ENCODE data around the gene MIF.
"Not testable (repeated sequence)": the region's sequence is repeated elsewhere in the genome, so short reads cannot be mapped to it uniquely, and the experiment has no call there.

MIF gene

DNA sequence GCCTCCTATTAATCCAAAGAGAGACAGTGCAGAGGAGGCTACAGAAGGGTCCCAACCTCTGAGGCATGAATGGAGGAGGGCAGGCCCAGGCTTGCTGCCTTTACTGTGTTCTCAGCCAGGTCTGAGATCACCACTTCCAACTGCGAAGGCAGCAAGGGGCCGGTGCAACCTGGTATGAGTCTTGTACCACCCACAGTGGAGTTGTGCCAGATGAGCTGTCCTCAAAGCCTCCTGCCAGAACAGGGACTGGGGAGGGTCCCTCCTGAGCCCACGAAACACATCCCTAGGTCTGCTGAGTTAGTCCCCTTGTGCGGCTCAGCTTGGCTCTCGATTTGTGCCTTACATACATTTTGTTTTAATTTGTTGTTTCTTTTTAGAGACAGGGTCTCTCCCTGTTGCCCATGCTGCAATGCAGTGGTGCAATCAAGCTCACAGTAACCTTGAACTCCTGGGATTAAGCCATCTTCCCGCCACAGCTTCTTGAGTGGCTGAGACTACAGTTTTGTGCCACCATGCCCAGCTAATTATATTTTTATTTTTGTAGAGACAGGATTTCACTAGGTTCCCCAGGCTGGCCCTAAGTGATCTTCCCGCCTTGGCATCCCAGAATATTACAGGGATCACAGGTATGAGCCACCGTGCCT lies 9.3 kb downstream of the MIF start:
- DNase-seq (ENCODE audit: low spot score) = no peak

DNA sequence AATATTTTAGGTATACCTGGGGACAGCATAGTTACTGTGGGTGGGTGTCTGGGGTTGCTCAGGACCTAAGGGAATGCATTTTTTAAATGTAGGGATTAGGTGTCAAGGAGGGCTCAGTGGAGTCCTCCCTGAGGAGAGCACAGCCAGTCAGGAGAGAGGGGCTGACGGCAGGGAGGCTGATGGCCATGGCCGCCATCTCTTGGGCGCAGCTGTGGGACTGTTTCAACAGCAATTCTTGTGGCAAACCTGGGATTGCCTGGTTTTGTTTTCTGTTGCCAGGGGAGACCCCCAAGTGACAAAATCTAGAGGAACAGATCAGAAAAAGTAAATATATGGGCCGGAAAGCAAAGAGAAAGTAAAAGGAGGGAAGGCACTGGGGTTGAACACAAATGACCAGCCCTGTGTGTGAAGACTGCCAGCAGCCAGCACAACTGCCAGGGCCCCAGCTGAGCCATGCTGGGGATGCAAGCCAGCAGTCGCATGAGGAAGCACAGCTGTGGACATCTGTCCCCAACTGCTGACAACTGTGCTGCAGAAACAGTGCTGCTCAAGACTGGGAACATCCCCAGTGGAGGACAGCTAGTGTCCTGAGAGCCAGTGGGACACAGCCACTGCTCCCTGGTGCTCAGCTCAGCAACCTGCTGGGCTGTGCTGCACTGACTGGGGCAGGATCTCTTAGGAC lies 10.5 kb downstream of the MIF start:
- DNase-seq (ENCODE audit: low spot score) = no peak

DNA sequence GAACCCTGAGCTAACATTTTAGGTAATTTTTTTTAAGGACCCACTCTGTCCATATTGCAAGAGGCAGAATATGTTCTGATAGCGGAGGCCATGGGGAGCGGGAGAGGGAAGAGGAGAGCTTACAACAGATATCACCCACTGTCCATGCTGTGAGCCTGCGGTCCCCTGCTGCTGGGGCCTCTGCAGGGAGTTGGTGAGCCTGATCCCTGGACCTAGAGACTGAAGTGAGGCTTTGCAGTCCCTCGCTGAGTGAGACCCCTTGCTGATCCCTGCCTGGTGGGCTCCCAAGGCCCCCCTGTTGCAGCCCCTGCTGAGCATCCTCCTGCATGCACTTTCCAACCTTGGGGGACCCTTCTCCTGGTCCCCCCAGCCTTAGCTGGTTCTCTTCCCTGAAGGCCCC lies 12.5 kb downstream of the MIF start:
- no peak for DNase-seq (ENCODE audit: low spot score)

DNA sequence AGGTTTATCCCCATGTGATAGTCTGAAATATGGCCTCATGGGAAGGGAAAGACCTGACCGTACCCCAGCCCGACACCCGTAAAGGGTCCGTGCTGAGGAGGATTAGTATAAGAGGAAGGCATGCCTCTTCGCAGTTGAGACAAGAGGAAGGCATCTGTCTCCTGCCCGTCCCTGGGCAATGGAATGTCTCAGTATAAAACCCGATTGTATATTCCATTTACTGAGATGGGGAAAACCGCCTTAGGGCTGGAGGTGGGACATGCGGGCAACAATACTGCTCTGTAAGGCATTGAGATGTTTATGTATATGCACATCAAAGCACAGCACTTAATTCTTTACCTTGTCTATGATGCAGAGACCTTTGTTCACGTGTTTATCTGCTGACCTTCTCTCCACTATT lies 13.2 kb downstream of the MIF start:
- DNase-seq (ENCODE audit: low spot score) = not testable (repeated sequence)

DNA sequence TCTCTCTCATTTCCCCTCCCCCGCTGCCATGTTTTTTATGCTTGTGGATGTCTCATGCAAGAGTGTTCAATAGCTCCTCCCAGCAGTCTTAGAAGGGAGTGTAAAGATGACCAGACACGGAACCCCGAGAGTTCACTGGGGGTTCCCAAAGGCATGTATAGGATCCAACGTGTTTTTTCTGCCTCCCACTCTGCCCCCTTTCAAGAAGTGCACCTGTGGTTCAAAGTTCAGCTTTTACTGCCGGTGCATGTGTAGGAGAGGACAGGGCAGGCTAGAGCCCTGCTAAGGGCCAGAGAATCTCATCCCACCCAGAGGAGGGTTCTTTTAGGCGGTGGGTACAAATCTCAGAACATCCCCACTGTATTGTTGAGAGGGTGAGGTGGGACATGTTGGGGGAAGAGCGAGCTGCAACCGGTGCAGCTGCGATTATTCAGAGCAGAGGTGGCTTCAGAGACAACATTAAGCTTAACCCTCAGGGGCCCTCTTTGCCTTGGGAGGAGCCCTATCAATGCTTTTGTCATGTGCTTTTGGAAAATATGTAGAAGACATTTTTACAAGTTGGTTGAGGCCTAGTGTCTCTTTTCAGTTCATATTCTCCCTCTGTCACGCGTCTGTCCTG lies 14.5 kb downstream of the MIF start:
- no peak for DNase-seq (ENCODE audit: low spot score)

DNA sequence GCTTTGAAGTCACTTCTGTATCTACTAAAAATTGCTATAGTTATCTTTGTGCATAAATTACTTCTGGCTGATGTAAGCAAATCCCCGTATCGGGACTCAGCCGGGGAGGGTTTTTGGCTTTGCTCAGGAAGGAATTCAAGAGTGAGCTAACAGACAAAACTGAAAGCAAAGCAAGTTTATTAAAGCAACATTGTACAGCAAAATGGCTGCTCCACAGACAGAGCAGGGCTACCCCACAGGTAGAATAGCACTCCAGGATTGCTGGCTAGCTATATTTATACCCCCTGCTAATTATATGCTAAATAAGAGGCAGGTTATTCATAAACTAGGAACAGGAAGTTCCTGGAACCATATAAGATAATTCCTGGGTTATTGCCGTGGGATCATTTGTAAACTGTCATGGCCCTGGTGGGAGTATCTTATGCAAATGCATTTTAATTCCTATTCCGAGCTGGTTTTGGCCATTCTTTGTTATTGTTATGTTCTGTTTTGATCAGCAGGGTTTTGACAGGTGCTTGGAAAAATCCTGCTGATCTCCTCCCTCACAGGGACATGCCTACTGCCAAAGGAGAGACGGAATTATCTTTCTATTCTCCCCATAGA lies 15.2 kb downstream of the MIF start:
- DNase-seq (ENCODE audit: low spot score) = peak; percentile 50

DNA sequence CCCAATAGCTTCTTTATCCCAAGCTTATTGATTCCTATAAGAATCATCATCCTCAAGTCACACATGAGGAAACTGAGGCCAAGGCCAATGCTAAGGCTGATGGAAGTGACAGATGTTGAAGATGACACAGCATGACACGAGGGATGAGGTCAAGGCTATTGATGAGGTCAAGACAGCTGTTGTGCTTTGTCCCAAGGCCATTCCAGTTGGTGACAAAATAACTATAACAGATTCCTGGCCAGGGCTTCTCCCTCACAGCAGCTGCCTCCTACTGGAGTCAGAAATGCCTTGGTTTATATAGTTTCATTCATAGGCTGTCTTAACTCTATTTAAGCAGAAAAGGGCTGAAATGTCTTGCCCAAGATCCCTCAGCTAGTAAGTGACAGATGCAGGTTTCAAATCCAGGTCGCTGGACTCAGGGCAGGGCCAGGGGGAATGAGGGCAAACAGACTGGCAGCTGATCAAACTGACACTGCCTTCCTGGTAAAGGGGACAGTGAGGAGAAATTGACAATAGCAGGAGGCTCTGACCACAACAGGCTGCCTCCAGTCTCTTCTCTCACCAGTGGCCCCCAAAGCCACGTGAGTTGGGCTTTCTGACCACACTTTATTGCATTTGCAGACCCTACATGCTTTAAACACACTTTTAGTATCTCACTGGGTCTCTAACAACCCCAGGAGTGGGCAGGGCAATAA lies 16.5 kb downstream of the MIF start:
- DNase-seq (ENCODE audit: low spot score) = no peak

DNA sequence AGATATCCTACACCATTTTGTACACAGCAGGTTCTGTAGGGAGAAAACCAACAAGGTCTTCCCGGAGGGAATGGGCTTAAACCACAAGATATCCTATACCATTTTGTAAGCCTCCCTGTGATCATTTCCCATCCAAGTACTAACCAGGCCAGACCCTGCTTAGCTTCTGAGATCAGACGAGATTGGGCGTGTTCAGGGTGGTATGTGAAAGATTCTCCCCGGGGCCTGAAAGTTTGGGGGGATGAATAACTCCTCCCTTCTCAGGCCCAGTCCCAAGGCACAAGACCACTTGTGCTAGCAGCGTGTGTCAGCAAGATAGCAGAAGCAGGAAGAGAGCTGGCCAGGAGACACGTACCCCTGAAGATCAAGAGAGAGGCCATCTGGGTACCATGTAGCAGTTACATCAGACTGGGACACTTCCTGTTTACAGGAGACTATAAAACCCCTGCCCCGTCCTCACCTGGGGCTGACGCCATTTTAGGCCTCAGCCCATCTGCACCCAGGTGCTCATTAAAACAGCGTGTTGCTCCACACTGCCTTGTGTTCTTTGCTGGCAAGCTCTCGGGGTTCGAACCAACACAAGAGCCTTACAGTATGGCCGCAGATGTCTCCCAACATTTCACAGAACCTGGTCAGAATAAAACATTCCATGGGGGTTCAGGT lies 17.3 kb downstream of the MIF start:
- DNase-seq (ENCODE audit: low spot score) = no peak

DNA sequence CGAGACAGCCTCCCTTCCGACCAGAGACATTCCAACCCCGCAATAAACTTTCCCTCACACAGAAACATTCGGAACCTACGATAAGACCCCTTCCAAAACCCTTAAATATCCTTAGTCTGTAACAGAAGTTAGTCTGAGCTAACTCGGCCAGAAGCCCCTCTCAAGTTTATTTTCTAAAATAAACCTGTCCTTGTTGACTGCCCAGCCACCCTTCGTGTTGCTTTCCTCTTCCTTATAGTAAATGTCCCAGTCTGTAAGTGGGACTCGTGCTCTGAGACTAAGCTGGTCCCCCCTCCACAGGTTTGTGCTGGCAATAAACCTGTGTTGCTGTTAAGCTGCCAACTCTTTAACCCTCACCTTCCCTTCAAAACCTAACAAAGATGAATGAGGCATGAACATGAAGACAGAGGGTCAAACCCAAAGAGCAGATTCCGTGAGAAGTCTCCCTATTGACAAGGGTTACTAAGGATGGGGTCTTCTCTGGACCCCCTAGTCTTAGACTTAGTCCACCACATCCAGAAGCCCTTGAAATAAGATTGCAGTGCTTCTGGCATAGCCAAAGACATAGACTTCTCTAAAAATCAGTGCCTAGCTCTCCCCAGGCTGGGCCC lies 18.2 kb downstream of the MIF start:
- no peak for DNase-seq (ENCODE audit: low spot score)

DNA sequence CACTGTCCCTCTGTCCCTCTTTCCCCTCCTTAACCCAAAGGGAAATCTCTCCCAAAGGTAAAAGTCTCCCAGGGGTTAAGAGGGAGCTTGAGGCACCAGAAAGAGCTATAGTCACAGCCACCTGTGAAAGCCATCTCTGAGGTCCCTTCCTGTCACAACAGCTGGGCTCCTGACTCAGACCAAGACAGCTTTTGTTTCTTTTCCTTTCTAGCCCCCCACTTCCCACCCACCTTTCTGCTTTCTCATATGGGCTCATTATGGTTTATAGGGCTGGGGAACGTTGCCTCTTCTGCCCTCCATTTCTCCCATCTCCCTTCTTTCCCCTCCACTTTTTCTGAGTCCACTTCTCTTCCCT lies 19.1 kb downstream of the MIF start:
- DNase-seq (ENCODE audit: low spot score) = no peak

DNA sequence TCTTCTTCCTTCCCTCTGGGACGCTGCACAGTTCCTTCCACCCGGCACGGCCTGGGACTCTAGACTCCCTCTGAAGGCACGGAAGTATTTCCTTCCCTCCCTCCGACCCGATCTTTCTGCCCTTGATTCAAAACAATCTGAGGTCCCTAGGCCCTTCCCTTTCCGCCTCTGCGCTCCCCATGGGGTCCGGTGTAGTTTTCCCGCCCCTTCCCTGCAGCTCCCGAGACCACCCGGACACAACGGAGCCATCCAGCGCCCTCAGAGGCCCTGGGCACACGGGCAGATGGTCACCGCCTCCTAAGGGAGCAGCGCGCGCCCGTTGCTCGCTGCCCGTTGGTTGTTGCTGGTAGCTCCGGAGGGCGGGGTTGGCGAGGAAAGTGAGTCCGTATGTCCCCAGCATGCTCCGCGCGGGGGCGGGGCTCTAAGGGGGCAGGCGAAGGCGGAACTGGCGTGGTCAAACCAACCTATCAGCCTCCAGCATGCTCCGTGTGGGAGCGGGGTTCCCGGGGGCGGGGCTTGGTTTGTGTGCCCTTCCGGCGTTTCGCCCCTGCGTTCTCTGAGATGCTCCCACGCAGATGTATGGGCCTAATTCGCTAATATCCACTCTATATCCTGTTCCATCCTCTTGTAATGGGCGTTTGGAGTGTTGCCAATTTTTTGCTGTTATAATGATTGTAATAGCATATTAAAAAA lies 19.6 kb downstream of the MIF start:
- peak; percentile 98 for DNase-seq (ENCODE audit: low spot score)

DNA sequence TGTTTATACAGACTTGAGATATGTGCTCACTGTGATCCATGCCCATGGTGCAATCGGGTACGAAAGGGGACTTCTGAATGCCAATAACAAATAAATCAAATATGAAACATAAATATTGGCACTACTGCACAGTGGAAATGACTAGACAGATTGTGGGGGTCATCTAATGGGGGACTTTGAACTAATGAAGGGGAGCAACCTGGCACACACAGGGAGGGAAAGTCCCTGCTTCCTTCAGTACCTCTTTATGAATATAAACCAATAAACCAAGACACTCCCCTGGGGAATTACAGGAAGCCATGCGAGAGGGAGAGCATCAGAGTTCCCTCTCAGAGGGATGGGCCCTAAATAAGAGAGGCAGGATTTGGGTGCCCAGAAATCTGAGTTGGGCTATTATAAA lies 21.1 kb downstream of the MIF start:
- DNase-seq (ENCODE audit: low spot score) = no peak

DNA sequence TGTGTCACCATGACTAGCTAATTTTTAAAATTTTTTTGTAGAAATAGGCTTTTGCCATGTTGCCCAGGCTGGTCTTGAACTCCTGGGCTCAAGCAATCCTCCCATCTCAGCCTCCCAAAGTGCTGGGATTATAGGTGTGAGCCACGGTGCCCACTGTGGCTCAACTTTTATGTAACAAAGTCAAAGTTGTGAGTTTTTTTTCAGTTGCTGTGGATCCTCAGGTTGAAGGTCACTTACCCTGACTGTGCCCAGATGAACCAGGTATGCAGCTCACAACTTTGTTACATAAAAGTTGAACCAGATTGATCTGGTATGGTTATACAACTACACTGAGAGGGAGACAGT lies 26.1 kb downstream of the MIF start:
- not testable (repeated sequence) for DNase-seq (ENCODE audit: low spot score)

DNA sequence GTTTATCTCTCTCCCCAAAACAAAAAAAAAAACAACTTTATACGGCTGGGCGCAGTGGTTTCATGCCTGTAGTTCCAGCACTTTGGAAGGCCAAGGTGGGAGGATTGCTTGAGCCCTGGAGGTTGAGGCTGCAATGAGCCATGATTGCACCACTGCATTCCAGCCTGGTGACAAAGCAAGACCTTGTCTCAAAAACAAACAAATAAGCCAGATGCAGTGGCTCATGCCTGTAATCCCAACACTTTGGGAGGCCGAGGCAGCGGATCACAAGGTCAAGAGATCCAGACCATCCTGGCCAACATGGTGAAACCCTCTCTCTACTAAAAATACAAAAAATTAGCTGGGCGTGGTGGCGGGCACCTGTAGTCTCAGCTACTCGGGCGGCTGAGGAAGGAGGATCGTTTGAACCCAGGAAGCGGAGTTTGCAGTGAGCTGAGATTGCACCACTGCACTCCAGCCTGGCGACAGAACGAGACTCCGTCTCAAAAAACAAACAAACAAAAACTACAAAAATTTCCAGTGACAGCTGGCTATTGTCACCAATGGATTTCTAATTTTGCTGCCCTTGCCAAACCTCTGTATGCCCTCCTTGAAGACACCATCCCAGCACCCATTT lies 27.5 kb downstream of the MIF start:
- not testable (repeated sequence) for DNase-seq (ENCODE audit: low spot score)

DNA sequence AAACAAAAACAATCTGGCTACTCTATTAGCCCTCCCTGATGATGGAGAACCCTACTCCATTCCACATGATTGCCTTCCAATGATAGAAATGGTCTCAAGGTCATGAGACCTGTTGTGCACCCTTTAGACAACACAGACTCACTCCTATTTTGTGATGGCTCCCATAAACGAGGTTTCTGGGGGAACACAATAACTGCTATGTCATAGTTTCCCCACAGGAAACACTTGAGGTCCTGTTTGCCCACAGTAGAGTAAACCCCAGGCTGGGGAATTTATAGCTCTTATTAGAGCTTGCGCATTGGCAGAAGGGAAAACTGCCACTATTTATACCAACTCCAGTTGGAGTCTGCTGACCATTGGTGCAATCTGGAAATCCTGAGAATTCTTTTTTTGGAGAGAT lies 28.7 kb downstream of the MIF start:
- no peak for DNase-seq (ENCODE audit: low spot score)

DNA sequence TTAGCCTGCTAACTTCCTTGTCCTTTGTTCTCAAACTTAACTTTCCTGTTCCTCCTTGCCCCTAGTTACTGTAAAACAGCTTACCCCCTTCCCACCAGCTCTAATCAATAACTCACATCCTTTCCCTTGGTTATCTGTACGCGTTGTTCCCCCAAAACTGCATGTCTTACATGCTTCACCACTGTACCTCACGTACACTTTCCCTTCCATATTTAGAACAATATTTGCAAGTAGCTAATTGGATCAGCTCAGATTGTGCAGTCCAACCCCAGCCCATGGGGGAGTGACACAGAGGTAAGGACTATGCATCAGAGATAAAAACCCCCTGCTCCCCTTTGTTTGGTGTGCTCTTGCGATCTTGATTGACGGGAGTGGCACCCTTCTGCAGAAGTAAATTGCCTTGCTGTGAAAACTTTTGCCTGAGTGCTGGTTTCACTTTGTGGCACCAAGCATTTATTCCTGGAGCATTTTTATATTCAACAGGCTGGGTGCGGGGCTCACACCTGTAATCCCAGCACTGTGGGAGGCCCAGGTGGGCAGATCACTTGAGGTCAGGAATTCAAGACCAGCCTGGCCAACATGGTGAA lies 30.9 kb downstream of the MIF start:
- DNase-seq (ENCODE audit: low spot score) = no peak

DNA sequence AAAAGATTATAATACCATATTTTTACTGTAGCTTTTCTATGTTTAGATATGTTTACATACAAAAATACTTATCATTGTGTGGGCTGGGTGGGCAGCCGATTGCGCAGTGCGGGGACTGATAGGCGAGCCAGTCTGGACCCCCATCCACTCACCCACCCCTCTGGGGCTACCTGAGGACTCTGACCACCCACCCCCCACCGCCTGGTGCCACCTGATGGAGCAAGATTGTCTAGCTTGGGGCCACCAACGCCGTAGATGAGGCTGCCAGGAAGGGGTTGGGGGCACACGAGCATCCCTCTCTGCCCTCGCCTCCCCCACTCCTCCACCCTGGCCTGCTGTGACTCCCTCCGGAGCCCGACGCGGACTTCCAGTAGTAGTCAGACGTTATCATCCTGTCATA lies 32.4 kb downstream of the MIF start:
- DNase-seq (ENCODE audit: low spot score) = no peak

DNA sequence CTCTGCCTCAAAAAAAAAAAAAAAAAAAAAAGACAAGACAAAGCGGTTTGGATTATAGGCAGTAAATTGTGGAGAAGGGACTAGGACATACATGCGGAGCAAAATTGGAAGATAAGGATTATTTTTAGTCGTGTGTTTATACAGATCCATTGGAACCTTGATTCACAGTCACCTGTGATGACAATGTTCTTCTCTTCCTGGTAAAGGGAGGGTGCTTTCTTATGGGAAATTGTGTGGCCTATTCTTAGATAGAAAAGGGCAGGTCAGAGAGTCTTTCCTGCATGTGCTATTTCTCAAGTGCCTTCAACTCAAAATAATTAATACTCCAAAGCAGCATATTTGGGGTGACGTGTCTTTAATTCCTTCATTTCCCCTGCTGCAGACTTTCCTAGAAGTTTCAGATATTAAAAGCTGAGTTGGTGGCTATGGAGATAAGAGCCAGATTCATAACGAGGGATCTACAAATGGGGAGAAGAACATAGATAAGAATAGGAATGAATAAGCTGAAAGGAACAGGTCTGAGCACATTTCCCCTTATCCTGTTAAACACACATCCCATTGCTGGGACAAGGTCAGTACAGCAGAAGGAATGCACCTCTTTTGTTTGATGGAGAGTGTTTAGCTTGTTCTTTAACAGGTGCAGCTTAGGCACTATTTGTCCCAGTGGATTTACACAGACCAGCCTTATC lies 44.3 kb downstream of the MIF start:
- DNase-seq (ENCODE audit: low spot score) = no peak

DNA sequence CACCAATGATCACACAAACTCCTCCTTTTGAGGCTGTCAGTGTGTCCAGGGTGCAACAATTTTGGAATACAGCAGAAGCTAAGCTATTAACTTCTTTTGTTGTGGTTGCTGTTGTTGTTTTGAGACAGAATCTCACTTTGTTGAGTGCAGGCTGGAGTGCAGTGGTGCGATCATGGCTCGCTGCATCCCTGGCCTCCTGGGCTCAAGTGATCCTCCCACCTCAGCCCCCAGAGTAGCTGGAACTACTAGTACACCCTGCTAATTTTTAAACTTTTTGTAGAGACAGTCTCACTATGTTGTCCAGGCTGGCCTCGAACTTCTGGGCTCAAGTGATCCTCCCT lies 44.8 kb downstream of the MIF start:
- DNase-seq (ENCODE audit: low spot score) = no peak

DNA sequence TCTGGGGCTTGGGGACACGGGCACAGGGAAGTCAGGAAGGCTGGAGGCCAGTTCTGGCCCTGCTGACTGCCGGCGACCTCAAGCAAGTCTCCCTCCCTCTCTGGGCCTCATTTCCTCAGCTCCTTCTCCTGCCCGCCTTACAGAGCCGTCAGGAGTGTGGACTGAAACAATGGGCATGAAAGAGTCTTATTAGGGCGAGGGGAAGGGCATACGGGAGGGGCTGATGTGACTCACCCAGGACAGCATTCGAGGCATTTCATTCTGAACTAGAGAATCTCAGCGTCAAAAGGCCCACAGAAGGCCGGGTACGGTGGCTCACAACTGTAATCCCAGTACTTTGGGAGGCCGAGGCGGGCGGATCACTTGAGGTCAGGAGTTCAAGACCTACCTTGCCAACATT lies 46.0 kb downstream of the MIF start:
- not testable (repeated sequence) for DNase-seq (ENCODE audit: low spot score)

Data from cerebellar cortex (tissue), 1 donor.